Lung (tissue), 12 donors: Measurements from ENCODE around the gene MRPL49. TPM values are rescaled to one million over a fixed set of nuclear protein-coding genes. Genes with fewer than 3 reads are reported as not detected.
A peak's percentile ranks its signal among the peaks of the same experiment; 100 is the strongest.

Experiments used
- ATAC-seq: fragments of 200-7000 bp; cut with Tn5 transposase; one replicate; pipeline ENCODE4 v1.9.1; 2020; ENCODE audit warnings: moderate number of reproducible peaks; ENCODE audit not compliant: insufficient read depth, low FRiP score
- DNase-seq, 3 donors: peaks; one replicate each; pipeline ENCODE4 v3.0.0-alpha.2; 2013 to 2017
- H3K27ac ChIP-seq, 2 donors: one replicate each; pipeline ENCODE4 v1.5.1; 2013; ENCODE audit warnings: mild to moderate bottlenecking in 2 of 2, moderate library complexity in 2 of 2, control low read depth in 1 of 2, inconsistent platforms in 1 of 2, low read depth in 1 of 2, low read length in 1 of 2
- H3K27me3 ChIP-seq, 3 donors: one replicate each; pipeline ENCODE4 v1.5.1; 2013; ENCODE audit warnings: low read length in 2 of 3; ENCODE audit not compliant: control insufficient read depth in 3 of 3, insufficient read depth in 3 of 3
- H3K36me3 ChIP-seq, 4 donors: one replicate each; pipeline ENCODE4 v1.5.1; 2013; ENCODE audit warnings: low read length in 4 of 4, mild to moderate bottlenecking in 1 of 4, moderate library complexity in 1 of 4; ENCODE audit not compliant: control insufficient read depth in 4 of 4, insufficient read depth in 4 of 4
- H3K4me1 ChIP-seq, 5 donors: one replicate each; pipeline ENCODE4 v1.5.1; 2013; ENCODE audit warnings: low read length in 5 of 5, mild to moderate bottlenecking in 2 of 5, moderate library complexity in 1 of 5; ENCODE audit not compliant: control insufficient read depth in 5 of 5, insufficient read depth in 5 of 5
- H3K4me3 ChIP-seq: one replicate; pipeline ENCODE4 v1.5.1; 2013; ENCODE audit warnings: mild to moderate bottlenecking, control low read depth, moderate library complexity
- H3K9ac ChIP-seq, 2 donors: one replicate each; pipeline ENCODE4 v1.5.1; 2013; ENCODE audit warnings: low read length in 2 of 2, control low read depth in 1 of 2; ENCODE audit not compliant: insufficient read depth in 1 of 2
- H3K9me3 ChIP-seq, 4 donors: one replicate each; pipeline ENCODE4 v1.5.1; 2013; ENCODE audit warnings: low read length in 3 of 4, mild to moderate bottlenecking in 1 of 4, moderate library complexity in 1 of 4; ENCODE audit not compliant: control insufficient read depth in 4 of 4, insufficient read depth in 3 of 4
- WGBS, 2 donors: extraction: QIAGEN DNeasy Blood & Tissue Kit; methylation state at CpG; one replicate each; pipeline ENCODE4 v1.1.7; 2013; 5-methylcytosine and 5-hydroxymethylcytosine counted together
- polyA plus RNA-seq, 2 donors: library from polyadenylated mRNA; stranded (reverse); fragments of 200-250 nt; gene quantifications; one replicate each; pipeline ENCODE4 v1.2.1, GENCODE V29; 2013
- total RNA-seq, 2 donors: library from RNA; depleted of rRNA in 1 of 2; stranded (reverse); fragments of >200 nt in 1 of 2; gene quantifications; one replicate each; pipeline ENCODE4 v1.2.1, GENCODE V29; 2014 to 2021
- TF ChIP-seq, protein P1 (sequence below): IDR thresholded peaks from 2 replicates; pipeline ENCODE4 v1.5.1; 2012; ENCODE audit warnings: mild to moderate bottlenecking; ENCODE audit errors: control extremely low read depth, extremely low read depth
- donor health status: control.
- donor health status: control.
- donor health status: Bipolar disorder and iron deficiency.
- donor health status: healthy.
- donor health status: DM: yes; HTN: yes; CAD: no.

The MRPL49 gene
- total and polyA plus RNA-seq, 4 donors, result 26.3 to 57.2 (median 39.9) TPM

DNA sequence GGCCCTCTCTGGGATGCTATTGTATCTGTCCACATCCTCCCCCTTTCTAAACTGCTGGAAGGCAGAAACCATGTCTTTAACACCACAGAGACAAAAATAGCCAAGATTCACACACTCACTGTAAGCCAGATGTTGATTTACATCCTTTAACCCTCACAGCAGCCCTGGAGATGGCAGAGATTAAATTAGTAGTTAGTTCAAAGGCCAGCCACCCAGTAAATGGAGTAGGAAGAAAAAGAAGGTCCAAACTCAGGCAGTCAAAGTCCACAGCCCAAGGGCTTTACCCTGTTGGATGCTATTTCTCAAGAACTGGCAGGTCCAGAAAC, 2.5 kb upstream of the MRPL49 start:
- H3K9me3 ChIP-seq, result no peaks in the 10 kb centered on the region
- H3K36me3 ChIP-seq, result peaks cover 14 to 32% (median 22%) of the 10 kb centered on the region in 4 donors
- TF ChIP-seq, protein P1, sequence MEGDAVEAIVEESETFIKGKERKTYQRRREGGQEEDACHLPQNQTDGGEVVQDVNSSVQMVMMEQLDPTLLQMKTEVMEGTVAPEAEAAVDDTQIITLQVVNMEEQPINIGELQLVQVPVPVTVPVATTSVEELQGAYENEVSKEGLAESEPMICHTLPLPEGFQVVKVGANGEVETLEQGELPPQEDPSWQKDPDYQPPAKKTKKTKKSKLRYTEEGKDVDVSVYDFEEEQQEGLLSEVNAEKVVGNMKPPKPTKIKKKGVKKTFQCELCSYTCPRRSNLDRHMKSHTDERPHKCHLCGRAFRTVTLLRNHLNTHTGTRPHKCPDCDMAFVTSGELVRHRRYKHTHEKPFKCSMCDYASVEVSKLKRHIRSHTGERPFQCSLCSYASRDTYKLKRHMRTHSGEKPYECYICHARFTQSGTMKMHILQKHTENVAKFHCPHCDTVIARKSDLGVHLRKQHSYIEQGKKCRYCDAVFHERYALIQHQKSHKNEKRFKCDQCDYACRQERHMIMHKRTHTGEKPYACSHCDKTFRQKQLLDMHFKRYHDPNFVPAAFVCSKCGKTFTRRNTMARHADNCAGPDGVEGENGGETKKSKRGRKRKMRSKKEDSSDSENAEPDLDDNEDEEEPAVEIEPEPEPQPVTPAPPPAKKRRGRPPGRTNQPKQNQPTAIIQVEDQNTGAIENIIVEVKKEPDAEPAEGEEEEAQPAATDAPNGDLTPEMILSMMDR, result no peak
- no peak overlapping the region for H3K9ac ChIP-seq
- ATAC-seq (no peak), DNase-seq (no peak)
- peaks cover 0 to 27% (median 12%) of the 10 kb centered on the region in 5 donors for H3K4me1 ChIP-seq
- no peaks in the 10 kb centered on the region for H3K27me3 ChIP-seq
- no peak overlapping the region for H3K4me3 ChIP-seq
- H3K27ac ChIP-seq, result no peak overlapping the region

DNA sequence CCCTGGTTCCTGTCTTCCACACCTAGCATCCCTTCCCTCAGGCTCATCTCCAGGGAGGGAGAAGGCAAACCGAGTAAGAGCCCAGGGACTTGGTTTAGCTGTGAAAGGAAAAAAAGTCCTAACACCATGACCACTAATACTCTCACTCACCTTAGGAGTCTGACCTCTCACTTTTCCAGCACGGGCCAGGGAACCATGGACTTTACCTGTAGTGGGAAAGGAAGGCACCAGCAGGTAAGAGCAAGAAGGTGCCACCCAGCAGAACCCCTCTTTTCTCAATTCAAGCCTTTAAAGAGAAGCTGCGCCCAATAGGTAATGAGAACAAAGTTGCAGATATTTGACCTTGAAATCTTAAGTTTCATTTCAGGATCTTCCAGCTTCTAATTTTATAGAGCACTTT, 1.3 kb upstream of the MRPL49 start:
- TF ChIP-seq, protein P1, result no peak
- Histone ChIP-seq H3K4me3 (no peak overlapping the region), H3K36me3 (peaks cover 15 to 43% (median 28%) of the 10 kb centered on the region in 4 donors), H3K27me3 (no peaks in the 10 kb centered on the region), H3K9ac (peak overlapping the region in 1 of 2 donors; percentile 94), H3K4me1 (peaks cover 0 to 27% (median 10%) of the 10 kb centered on the region in 5 donors), H3K27ac (peak overlapping the region; percentile 30 to 92), H3K9me3 (no peaks in the 10 kb centered on the region)
- ATAC-seq (no peak), DNase-seq (no peak)
- 86 to 100% methylated on average over 3 of the region's 3 CpGs for WGBS, 2 donors

DNA sequence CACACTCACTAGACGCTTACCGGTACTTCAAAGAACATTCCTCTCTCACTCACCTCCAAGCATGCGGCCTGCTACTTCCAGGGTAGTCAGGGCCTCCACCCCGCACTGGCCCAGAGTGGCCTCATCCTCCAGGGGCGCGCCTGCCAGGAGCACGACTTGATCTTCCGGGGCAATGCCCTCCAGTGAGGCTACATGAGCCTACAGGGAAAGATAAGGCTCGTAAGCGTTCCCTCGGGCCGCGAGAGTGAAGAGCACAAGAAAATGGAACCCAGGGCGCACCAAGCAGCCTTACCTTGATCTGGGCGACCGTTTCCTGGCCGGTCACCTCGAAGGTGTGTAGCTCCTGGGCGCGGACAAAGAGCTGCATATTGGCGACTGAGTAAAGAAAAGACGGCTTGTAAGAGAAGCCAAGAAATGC, 665 bp upstream of the MRPL49 start:
- no peak for ATAC-seq
- H3K4me3 ChIP-seq, result peak overlapping the region; percentile 90
- no peaks in the 10 kb centered on the region for H3K27me3 ChIP-seq
- H3K36me3 ChIP-seq, result peaks cover 15 to 39% (median 31%) of the 10 kb centered on the region in 4 donors
- H3K9me3 ChIP-seq, result no peaks in the 10 kb centered on the region
- H3K27ac ChIP-seq, result peak overlapping the region; percentile 87 to 92
- H3K4me1 ChIP-seq, result peaks cover 0 to 21% (median 7%) of the 10 kb centered on the region in 5 donors
- TF ChIP-seq, protein P1, result no peak
- DNase-seq, result no peak
- H3K9ac ChIP-seq, result peak overlapping the region; percentile 94 to 97
- WGBS, 2 donors, result 2% methylated on average over 22 of the region's 22 CpGs

DNA sequence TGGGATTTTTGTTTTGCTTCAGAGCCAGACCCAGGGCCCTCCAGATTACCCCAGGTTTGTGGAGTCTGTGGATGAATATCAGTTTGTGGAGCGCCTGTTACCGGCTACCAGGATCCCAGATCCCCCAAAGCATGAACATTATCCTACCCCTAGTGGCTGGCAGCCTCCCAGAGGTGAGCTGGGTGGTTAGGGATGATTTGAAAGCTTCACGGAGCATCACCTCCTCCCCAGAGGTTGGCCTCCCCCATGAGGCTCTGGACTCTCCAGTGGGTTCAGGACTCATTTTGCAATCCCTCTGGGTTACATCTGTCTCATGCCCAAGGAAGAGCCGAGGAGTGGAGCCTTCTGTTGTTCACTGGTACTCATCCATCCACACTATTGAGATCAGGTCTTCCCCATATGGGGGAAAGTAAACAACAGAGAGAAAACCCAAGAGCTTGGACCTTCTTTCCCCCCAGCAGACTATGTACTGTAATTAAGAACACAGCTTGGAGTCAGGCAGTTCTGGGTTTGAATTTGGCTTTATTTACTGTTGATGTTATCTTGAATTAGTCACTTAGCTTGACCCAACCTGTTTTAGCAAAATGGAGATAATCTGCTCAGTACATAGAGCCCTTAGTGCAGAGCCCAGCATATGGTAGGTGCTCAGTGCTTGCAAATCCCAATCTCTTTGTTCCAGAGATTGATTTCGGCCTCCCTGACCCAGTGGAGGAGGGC, 2.5 kb downstream of the MRPL49 start:
- no peak for DNase-seq
- TF ChIP-seq, protein P1, result no peak
- H3K36me3 ChIP-seq, result peaks cover 24 to 54% (median 39%) of the 10 kb centered on the region in 4 donors

More for the DNA sequence above, 2.5 kb downstream of the MRPL49 start:
- 93 to 95% methylated on average over 5 of the region's 5 CpGs for WGBS, 2 donors
- H3K27me3 ChIP-seq, result no peaks in the 10 kb centered on the region
- no peak overlapping the region for H3K27ac ChIP-seq
- no peaks in the 10 kb centered on the region for H3K9me3 ChIP-seq
- peaks cover 0 to 16% (median 7%) of the 10 kb centered on the region in 5 donors for H3K4me1 ChIP-seq
- no peak for ATAC-seq
- H3K4me3 ChIP-seq, result no peak overlapping the region
- no peak overlapping the region for H3K9ac ChIP-seq
